K562 (cell line): ENCODE data around the gene TMEM150A. TPM values are rescaled to one million over a fixed set of nuclear protein-coding genes. Genes with fewer than 3 reads are reported as not detected.
A peak's percentile ranks its signal among the peaks of the same experiment; 100 is the strongest.

Experiments used
- ARID1B ChIP-seq: fragments of 450-650 bp; IDR thresholded peaks from 2 replicates; pipeline ENCODE4 v1.6.1; 2016; ENCODE audit warnings: antibody characterized with exemption, mild to moderate bottlenecking, inconsistent platforms
- BACH1 ChIP-seq: fragments of 200-800 bp; sonication (Bioruptor generic); IDR thresholded peaks from 2 replicates; pipeline ENCODE4 v1.6.1; 2016; ENCODE audit warnings: missing genetic modification characterization, missing compliant biosample characterization
- DMBX1 ChIP-seq: fragments of 250-450 bp; sonication (Bioruptor Pico); IDR thresholded peaks from 2 replicates; pipeline ENCODE4 v1.8.0; 2022; ENCODE audit warnings: inconsistent platforms, mild to moderate bottlenecking, moderate library complexity, borderline replicate concordance
- GMEB1 ChIP-seq: fragments of 250-450 bp; sonication (Bioruptor Pico); IDR thresholded peaks from 2 replicates; pipeline ENCODE4 v1.4.0; 2020; ENCODE audit warnings: mild to moderate bottlenecking
- HOXB6 ChIP-seq: fragments of 250-450 bp; sonication (Bioruptor Pico); IDR thresholded peaks from 2 replicates; pipeline ENCODE4 v1.5.1; 2022; ENCODE audit warnings: mild to moderate bottlenecking, borderline replicate concordance
- MAZ ChIP-seq, 2 experiments: fragments of 450-650 bp in 1 of 2; sonication (generic) in 1 of 2; formaldehyde crosslinking; IDR thresholded peaks in 1 of 2; conservative IDR thresholded peaks in 1 of 2; 2 replicates each; pipeline versions ENCODE4 v1.4.0 to v1.5.0; 2020; ENCODE audit warnings: mild to moderate bottlenecking in 1 of 2, missing genetic modification reagents in 1 of 2
- MEF2D ChIP-seq: conservative IDR thresholded peaks from 2 replicates; pipeline ENCODE4 v1.6.1; 2016; ENCODE audit warnings: low read depth, missing genetic modification characterization, missing compliant biosample characterization
- NFE2L1 ChIP-seq: fragments of 450-650 bp; IDR thresholded peaks from 2 replicates; pipeline ENCODE4 v1.6.1; 2016; ENCODE audit warnings: missing genetic modification characterization, low read depth, mild to moderate bottlenecking, missing compliant biosample characterization, moderate library complexity, borderline replicate concordance
- POLR2G ChIP-seq: fragments of 200-400 bp; formaldehyde crosslinking; IDR thresholded peaks from 2 replicates; pipeline ENCODE4 v1.6.1; 2017; ENCODE audit warnings: low read depth, mild to moderate bottlenecking, antibody characterized with exemption, low read length, moderate library complexity
- PTTG1 ChIP-seq: fragments of 450-650 bp; IDR thresholded peaks from 2 replicates; pipeline ENCODE4 v1.6.1; 2016; ENCODE audit warnings: low read depth, mild to moderate bottlenecking, missing genetic modification characterization, missing compliant biosample characterization
- RBM34 ChIP-seq: fragments of 200-400 bp; formaldehyde crosslinking; IDR thresholded peaks from 2 replicates; pipeline ENCODE4 v1.6.1; 2018; ENCODE audit warnings: low read length, borderline replicate concordance; ENCODE audit not compliant: insufficient read depth
- ZNF124 ChIP-seq: sonication (generic); formaldehyde crosslinking; IDR thresholded peaks from 2 replicates; pipeline ENCODE4 v1.8.1; 2022; ENCODE audit warnings: missing genetic modification reagents
- ZNF3 ChIP-seq: fragments of 250-450 bp; sonication (Bioruptor Pico); IDR thresholded peaks from 2 replicates; pipeline ENCODE4 v1.5.0; 2021; ENCODE audit warnings: mild to moderate bottlenecking, moderate library complexity
- ZNF444 ChIP-seq: fragments of 250-450 bp; sonication (Bioruptor Pico); IDR thresholded peaks from 2 replicates; pipeline ENCODE4 v1.4.0; 2020; ENCODE audit warnings: mild to moderate bottlenecking, moderate library complexity
- ZNF507 ChIP-seq: conservative IDR thresholded peaks from 2 replicates; pipeline ENCODE4 v1.6.1; 2017; ENCODE audit warnings: missing genetic modification characterization, missing compliant biosample characterization
- ZNF592 ChIP-seq: fragments of 450-650 bp; IDR thresholded peaks from 2 replicates; pipeline ENCODE4 v1.6.1; 2017; ENCODE audit warnings: antibody characterized with exemption, mild to moderate bottlenecking
- ZNF766 ChIP-seq: fragments of 200-800 bp; sonication (Bioruptor generic); conservative IDR thresholded peaks from 2 replicates; pipeline ENCODE4 v1.6.1; 2016; ENCODE audit warnings: missing genetic modification characterization, missing compliant biosample characterization
- polyA plus RNA-seq, 8 experiments: library from polyadenylated mRNA; depleted of rRNA in 4 of 8; stranded (reverse) in 5 of 8; unstranded in 3 of 8; fragments of >200 nt; fragmentation: Nextera tagmentation in 2 of 8; fragmentation: Illumina TruSeq in 1 of 8; extraction: Ambion mirVana in 2 of 8; extraction: Trizol in 1 of 8; gene quantifications; 2 replicates each; pipeline versions ENCODE4 v1.2.1 to v1.2.3, GENCODE V29; 2011 to 2014; ENCODE audit warnings: inconsistent platforms in 1 of 8, missing spikeins in 1 of 8
- total RNA-seq, 7 experiments: library from RNA; depleted of rRNA in 6 of 7; stranded (reverse); fragments of >200 nt in 6 of 7; fragmentation: Illumina TruSeq in 2 of 7; extraction: Trizol in 2 of 7; gene quantifications; 2 replicates each; pipeline versions ENCODE4 v1.2.1 to v1.2.3, GENCODE V29; 2011 to 2021; ENCODE audit warnings: low replicate concordance in 1 of 7
- TF ChIP-seq, protein P1 (sequence below): sonication (generic); IDR thresholded peaks from 2 replicates; pipeline ENCODE4 v1.6.1; 2016

TMEM150A gene
- total and polyA plus RNA-seq, 9 of the 15 experiments (the other 6 are each of a cell fraction or from before 2014, with no cell fraction given): 3.9 to 17.1 (median 8.4) TPM

DNA sequence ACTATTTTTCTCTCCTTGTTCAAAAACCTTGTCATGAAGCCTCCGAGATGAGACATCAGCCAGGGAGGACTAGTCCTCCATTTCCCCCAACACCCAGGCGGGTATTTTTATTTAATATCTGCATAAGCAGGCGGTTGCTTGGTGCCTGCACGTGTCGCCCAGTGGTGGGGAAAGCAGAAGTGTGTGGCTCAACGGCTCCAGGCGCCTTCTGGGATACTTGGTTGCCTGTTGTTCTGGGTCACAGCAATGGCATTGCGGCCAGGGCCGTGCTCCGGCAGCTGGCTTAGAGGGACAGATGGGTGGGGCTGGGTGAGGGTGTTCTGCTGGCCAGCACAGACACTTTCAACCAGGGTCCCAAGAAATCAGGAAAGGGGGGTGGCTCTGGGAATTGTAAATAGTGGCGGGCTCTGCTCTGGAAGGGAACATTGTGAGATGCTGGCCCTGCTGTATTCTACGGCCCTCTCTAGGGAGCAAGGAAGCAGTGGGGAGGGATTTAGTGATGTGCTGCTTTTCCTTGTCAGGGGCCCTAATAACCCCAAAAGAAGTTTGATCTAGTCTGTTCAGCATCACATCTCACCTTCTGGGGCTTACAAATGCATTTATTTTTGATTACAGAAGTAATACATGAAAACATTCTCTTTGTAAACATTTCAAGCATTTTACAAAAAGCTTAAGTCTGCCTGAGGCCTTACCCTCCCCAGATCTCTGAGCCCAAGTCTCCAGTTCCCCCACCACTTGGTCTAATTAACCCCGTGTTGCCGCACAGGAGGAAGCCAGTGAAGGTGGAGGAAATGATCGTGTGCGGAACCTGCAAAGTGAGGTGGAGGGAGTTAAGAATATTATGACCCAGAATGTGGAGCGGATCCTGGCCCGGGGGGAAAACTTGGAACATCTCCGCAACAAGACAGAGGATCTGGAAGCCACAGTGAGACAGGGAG lies 24.0 kb downstream of the TMEM150A start (continued):
- TF ChIP-seq POLR2G: peak; percentile 43; the same call in 1 of the 2 replicates
- TF ChIP-seq GMEB1 (CRISPR knock-in tag): peak; percentile 31; the same call in 1 of the 2 replicates
- TF ChIP-seq RBM34: no peak
- TF ChIP-seq MAZ (CRISPR knock-in tag; conservative IDR thresholded peaks at IDR 0.05 in 1 of 2, IDR thresholded peaks at IDR 0.05 in 1 of 2): no peak; a peak in 1 of 4 replicates
- TF ChIP-seq ZNF124 (CRISPR knock-in tag): no peak
- no peak for TF ChIP-seq ZNF507 (tag)
- TF ChIP-seq DMBX1 (CRISPR knock-in tag): peak; percentile 66
- no peak for TF ChIP-seq ARID1B
- TF ChIP-seq MEF2D (tag): no peak
- peak; percentile 86 for TF ChIP-seq ZNF592
- TF ChIP-seq, protein P1, sequence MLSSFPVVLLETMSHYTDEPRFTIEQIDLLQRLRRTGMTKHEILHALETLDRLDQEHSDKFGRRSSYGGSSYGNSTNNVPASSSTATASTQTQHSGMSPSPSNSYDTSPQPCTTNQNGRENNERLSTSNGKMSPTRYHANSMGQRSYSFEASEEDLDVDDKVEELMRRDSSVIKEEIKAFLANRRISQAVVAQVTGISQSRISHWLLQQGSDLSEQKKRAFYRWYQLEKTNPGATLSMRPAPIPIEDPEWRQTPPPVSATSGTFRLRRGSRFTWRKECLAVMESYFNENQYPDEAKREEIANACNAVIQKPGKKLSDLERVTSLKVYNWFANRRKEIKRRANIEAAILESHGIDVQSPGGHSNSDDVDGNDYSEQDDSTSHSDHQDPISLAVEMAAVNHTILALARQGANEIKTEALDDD: no peak
- TF ChIP-seq BACH1: 0 out of 2 replicates have a peak, but pooled peaks have one; percentile 46
- TF ChIP-seq NFE2L1: no peak
- 0 out of 2 replicates have a peak, but pooled peaks have one; percentile 65 for TF ChIP-seq ZNF766 (CRISPR knock-in tag)
- no peak for TF ChIP-seq HOXB6 (CRISPR knock-in tag)
- no peak for TF ChIP-seq ZNF3 (CRISPR knock-in tag)
- TF ChIP-seq PTTG1 (tag): no peak
- TF ChIP-seq ZNF444 (CRISPR knock-in tag): 0 out of 2 replicates have a peak, but pooled peaks have one; percentile 29
